DMS53 (cell line): Measurements from ENCODE around the gene ZNF714.
A peak's percentile ranks its signal among the peaks of the same experiment; 100 is the strongest.

Experiments
- DNase-seq: peaks from one replicate; lab custom pipeline; 2025; lab: John Stamatoyannopoulos, UW

Gene ZNF714

DNA sequence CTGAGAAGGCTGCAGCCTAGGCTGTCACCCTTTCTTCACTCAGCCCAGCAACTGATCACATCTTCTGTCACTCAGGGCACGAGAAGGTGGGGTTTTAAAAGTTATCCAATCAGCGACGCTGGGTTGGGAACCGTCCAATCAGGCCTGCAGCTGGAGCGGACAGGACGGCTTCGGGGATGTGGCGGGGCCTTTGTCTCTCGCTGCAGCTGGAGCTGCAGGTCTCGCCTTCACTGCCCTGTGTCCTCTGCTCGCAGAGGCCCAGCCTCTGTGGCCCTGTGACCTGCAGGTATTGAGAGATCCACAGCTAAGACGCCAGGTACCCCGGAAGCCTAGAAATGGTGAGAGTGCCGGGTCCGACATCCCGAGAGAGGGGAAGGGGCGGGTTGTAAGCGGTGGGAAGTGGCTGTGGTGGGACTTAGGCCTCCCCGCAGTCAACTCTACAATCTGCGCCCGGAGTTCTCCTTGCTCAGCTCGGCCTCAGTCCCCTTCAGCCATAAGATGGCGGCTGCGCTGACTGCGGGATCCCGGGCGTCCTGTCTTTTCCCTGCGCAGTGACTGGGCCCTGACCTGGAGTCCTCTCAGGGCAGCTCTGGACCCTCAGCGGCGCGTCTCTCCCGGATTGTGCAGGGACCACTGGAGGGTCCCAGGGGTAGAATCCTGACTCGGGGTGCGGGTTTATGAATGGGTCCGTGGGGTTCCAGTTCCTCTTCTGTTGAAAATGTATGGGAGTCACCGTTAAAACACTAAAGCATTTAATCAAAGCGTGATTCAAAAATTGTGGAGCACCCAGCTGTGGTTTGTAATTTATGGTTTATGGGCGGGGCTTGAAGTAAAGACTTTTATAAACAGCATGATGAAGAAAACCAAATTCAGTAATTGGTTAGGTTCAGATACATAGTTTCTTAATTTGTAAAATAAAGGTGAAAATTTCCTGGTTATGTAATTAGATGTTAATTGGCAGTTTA, at the start of gene ZNF714:
Gene ZNF714 (plus strand): TSS at position 193 of the 965 bp plus-strand sequence. CDS start 16,066 bp downstream, outside the sequence.
- peak; percentile 97 for DNase-seq

DNA sequence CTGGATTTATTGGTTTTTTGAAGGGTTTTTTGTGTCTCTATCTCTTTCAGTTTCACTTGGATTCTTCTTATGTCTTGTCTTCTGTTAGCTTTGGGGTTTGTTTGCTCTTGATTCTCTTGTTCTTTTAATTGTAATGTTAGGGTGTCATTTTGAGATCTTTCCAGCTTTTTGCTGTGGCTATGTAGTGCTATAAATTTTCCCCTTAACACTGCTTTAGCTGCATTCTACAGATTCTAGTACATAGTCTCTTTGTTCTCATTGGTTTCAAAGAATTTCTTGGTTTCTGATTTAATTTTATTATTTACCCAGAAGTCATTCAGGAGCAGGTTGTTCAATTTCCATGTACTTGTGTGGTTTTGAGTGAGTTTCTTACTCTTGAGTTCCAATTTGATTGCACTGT, 37.0 kb upstream of the ZNF714 start:
- no peak for DNase-seq

DNA sequence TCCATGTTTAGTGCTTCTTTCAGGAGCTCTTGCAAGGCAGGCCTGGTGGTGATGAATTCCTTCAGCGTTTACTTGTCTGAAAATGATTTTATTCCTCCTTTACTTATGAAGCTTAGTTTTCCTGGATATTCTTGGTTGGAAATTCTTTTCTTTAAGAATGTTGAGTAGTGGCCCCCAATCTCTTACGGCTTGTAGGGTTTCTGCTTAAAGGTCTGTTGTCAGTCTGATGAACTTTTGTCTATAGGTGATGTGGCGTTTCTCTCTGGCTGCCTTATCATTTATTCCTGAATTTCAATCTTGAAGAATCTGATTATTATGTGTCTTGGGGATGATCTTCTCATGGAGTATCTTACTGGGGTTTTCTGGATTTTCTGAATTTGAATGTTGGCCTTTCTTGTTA, 35.5 kb upstream of the ZNF714 start:
- no peak for DNase-seq

DNA sequence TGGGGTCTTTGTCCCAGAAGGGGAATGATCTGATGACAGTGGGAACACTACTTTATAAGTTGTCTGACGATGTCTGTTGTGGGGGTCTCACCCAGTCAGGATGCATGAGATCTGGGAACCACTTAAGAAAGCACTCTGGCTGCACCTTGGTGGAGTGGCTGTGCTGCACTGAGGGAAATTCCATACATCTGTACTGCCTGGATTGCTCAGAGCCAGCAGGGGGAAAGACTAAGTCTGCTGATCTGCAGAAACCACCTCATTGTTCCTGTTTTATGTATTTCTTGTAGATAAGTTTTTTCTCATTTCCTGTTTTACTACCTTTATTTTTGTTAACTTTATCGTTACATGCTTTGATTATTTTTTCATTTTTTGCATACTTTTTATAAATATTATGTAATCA, 34.3 kb upstream of the ZNF714 start:
- DNase-seq, result no peak

DNA sequence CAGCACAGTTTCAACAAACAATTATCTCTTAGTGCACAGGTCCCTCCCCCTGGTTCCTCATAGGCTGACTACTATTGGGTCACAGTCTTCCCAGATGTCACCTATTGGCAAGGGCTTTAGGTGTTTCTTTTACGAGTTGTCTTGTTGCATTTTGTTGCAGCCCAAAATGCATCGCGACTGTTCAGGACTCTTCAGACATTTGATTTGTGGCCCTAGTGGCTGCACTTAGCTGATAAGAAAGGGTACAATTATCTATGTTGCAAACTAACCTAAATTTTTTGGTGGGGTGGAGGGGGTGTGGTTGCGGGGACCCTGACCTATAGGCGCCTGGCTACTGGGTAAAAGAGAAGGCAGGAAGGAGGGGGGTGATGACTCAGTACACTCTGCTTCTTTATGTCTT, 29.1 kb upstream of the ZNF714 start:
- no peak for DNase-seq

DNA sequence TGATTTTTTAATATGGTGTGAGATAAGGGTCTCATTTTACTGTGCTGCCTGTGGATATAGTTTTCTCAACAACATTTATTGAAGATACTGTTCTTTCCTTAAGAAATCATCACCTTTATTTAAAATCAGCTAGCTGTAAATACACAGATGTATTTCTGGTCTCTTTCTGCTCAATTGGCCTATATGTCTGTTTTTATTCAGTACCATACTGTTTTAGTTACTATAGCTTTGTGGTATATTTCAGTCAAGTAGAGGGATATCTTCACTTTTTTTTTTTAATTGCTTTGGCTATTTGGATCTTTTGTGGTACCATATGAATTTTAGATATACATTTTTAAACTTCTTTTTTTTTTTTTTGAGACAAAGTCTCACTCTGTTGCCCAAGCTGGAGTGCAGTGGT, 16.7 kb upstream of the ZNF714 start:
- no peak for DNase-seq

DNA sequence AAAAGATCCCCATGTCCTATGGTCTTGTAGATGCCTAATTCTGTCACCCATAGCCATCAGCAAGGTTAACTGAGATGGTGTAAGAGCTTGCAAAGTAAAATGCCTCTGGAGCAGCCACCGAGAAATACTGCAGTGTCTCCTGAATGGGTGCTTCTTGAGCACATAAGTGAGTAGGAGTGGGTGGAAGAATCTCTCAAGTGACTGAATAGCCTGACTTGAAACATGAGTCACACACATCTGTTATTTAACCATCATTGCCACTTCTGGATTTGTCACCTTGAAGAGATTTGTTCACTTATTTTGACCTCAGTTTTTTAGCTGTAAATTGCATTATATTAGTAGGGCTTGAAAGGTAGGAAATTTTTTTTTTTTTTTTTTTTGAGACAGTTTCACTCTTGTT, 2.3 kb downstream of the ZNF714 start:
- peak; percentile 26 for DNase-seq

DNA sequence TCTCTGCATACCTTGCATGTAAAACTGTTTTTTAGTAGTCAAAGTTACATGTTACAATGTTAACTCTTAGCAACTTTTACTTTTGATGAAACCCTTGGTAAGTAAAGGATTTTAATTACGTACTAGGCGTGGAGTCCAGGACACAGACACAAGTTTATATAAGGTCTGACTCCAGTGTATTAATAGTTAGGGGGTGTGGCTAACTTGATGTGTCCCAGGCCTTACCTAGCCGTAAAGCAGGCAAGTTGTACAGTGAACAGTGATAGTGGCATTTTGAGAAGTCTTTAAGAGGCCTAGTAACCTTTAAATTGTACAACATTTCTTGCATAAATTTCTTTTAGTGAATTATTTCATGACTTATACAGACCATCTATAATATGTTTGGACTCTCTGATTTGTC, 5.9 kb downstream of the ZNF714 start:
- DNase-seq, result no peak

DNA sequence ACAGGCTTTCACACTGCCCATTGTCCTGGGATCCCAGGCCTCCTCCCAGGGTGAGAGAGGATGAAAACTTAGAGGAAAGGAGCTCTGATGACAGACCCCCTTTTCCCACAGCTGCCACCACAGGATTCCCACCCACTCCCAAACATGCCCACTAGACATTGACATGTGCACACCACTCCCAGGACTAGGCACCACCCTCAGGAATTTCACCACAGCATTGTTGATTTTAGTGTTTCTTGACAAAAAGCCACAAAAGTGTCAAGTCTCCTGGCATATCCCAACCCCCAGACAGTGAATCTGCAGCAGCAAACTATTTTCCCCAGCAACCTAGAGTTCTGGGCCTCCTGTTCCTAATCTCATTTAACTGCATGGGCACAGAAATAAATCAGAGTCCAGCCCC, 10.1 kb downstream of the ZNF714 start:
- DNase-seq, result no peak

DNA sequence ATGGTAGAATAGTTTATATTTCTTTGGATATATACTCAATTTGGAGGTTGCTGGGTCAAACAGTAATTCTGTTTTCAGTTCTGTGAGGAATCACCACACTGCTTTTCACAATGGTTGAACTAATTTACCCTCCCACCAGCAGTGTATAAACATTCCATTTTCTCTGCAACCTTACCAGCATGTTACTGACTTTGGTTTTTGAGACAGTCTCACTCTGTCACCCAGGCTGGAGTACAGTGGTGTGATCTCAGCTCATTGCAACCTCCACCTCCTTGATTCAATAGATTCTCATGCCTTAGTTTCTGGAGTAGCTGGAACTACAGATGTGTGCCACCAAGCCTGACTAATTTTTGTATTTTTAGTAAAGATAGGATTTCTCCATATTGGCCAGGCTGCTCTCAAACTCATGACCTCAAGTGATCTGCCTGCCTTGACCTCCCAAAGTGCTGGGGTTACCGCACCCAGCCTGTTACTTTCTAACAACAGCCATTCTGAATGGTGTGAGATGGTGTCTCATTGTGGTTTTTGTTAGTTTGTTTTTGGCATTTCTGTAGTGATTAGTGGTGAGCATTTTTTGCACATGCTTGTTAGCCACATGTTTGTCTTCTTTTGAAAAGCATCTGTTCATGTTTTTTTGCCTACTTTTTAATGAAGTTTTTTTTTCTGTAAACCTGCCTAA, 12.5 kb downstream of the ZNF714 start:
- DNase-seq, result no peak

DNA sequence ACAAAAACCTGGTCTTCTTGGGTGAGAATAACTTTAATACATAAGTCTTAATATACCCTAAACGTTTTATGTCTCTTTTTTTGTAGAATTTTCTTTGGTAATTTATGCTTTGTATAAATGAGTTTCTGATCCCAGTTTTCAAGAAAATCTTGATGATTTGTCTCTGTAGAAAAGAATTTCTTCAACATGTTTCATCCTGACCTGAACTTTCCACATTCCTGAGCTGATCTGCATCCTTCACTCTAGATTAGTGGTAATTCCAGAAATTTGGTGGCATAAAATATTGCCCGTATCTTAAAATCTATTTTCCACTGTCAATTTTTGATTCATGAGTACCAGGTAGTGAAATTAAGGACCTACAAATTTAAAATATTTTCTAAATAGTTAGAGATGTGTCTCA, 16.3 kb downstream of the ZNF714 start:
- no peak for DNase-seq

DNA sequence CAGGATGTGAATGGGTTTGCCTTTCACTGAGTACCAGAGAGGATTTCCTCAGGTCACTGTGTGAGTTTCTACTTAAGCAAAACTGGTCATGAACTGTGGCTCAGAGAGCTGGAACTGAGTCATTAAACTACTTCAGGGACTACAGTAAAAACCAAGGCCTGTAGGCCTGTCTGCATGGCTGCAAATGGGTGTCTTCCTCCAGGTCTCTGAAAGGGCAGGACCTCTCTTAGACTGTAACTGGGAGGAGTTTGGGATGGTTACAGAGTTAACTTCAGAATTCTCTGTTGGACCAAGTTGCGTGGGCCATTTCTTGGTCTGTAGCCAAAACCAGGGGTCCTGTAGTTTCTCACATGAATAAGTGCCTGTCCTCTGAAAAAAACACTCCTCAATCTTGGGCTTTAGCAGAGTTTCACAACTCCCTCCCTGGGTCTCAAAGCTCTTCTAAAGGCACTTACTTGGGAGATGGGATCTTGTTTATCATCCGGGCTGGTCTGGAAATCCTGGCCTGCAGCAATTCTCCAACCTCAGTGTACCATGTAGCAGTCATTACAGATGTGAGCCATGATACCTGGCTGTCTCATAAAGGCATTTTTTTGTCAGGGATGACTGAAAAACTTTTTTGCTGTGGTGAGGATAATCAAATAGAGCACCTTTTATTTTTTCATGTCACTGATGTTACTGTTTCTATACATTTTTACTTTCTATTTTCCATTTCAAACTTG, 19.7 kb downstream of the ZNF714 start:
- DNase-seq, result no peak

DNA sequence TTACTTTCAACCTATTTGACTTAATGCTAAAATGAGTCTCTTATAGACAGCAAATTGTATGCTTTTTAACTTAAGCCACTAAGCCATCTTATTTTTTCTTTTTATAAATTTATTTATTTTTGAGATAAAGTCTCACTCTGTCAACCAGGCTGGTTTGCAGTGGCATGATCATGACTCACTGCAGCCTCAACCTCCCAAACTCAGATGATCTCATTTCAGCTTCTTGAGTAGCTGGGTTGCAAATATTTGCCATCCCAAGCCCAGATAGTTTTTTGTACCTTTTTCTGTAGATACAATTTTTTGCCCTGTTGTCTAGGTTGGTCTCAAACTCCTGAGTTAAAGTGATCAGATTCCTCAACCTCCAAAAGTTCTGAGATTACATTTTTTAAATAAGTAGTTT, 27.1 kb downstream of the ZNF714 start:
- no peak for DNase-seq

DNA sequence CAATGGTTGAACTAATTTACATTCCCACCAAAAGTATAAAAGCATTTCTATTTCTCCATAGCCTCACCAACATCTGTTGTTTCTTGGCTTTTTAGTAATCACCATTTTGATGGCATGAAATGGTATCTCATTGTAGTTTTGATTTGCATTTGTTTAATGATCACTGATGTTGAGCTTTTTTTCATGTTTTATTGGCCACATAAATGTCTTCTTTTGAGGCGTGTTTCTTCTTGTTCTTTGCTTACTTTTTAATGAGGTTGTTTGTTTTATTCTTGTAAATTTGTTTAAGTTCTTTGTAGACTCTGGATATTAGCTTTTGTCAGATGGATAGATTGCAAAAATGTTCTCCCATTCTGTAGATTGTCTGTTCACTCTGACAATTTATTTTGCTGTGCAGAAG, 28.2 kb downstream of the ZNF714 start:
- no peak for DNase-seq

DNA sequence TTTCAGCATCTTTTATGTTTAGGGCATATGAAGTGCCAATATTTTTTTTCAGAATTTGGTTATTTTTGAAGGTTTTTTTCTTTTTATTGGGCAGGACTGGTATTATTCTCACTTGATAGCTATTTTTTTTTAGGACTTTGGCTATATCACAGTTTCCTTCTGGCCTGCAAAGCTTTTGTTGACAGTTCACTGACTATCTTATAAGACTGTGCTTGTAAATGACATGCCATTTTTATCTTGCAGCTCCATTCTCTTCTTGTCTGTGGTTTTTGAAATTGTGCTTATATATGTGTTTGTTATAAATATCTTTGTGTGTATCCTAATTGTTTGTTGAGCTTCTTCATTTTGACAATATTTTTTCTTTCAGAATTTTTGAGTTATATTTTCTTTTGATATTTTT, 33.4 kb downstream of the ZNF714 start:
- no peak for DNase-seq

DNA sequence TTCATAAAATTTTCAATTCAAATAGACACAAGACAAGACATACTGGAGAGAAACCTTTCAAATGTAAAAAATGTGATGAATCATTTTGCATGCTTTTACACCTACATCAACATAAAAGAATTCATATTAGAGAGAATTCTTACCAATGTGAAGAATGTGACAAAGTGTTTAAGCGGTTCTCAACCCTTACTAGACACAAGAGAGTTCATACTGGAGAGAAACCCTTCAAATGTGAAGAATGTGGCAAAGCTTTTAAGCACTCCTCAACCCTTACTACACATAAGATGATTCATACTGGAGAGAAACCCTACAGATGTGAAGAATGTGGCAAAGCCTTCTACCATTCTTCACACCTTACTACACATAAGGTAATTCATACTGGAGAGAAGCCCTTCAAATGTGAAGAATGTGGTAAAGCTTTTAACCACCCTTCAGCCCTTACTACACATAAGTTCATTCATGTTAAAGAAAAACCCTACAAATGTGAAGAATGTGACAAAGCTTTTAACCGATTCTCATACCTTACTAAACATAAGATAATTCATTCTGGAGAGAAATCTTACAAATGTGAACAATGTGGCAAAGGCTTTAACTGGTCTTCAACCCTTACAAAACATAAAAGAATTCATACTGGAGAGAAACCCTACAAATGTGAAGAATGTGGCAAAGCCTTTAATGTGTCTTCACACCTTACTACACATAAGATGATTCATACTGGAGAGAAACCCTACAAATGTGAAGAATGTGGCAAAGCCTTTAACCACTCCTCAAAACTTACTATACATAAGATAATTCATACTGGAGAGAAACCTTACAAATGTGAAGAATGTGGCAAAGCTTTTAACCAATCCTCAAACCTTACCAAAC, 35.3 kb downstream of the ZNF714 start:
- no peak for DNase-seq

DNA sequence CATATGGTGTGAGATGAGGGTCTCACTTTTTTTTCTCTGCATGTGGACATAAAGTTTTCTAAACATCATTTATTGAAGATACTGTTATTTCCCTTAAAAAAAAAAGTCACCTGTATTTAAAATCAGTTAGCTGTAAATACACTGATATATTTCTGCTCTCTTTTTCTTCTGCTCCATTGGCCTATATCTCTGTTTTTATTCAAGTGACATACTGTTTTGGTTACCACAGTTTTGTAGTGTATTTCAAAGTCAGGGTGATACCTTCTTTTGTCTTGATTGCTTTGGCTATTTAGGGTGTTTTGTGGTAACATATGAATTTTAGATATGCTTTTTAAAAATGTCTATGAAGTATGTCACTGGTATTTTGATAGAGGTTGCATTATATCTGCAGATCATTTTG, 44.1 kb downstream of the ZNF714 start:
- DNase-seq, result no peak

DNA sequence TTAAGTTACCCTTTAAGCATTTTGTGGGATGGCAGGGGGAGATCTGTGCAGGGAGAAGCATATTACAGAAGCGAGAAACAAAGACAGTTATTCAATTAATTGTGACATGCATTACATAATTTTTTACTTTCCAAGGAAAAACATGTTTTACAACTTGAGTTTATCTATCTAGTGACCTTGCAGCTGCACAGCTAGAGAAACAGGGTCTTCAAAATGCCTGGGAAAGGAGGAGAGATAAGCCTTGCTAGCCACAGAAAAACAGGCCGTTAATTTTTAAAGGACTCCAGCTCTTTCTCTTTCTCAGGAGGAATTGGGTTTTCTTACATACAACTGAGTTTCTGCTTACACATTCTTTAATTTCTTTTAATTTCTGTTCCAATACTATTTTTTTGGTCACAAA, 45.0 kb downstream of the ZNF714 start:
- no peak for DNase-seq

DNA sequence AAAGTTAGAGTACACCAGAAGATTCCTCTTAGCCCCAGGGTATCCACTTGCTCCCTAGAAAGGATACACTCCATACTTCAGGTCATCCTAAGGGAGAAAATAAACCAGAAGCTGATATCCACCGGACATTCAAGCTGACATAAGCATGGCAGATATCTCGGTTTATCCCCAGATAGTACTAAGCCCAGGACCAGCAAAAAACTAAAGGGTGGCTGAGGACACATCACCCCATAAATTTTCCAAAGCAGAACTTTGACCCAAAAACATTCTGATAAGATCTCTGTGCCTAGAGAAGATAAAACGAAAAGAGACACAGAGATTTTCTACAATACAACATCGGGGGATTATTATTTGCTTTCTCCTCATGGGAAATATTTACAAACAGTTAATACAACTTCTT, 45.9 kb downstream of the ZNF714 start:
- no peak for DNase-seq

DNA sequence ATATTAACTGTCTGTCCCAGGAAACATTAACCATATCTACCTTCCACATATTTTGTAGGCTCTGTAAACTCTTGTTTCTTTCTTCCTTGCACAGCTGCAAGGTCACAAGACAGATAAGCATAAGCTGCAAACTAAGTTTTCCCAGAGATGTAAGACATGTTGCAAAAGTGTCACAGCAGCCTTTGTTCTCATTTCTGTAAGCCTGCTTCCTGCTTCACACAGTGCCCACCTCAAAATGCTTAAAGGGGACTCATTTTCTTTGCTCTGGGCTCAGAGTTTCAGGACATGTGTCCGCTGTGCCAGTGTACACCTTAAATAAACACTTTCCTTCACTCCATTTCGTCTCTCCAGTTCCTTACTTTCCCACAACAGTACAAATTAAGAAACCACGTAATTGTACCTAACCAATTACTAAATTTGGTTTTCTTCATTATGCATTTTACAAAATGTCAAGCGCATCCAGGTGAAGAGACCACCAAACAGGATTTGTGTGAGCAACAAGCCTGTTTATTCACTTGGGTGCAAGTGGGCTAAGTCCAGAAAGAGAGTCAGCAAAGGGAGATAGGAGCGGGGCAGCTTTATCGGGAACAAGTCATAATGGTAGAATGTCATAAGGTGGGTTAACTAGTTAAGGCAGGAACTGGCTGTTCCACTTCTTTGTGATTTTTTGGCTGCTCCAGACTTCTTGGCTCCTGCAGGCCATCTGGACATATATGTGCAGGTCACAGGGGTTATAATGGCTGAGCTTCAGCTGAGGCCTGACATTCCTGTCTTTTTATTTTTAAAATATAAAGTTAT, 47.1 kb downstream of the ZNF714 start:
- DNase-seq, result no peak
